NCI-H1694 treated with DMSO at 0.1 percent for 48 hours (cell line): ENCODE results near the gene C1QTNF5.
A peak's percentile ranks its signal among the peaks of the same experiment; 100 is the strongest.

Source experiments
- DNase-seq: peaks from one replicate; lab custom pipeline; 2025; lab: John Stamatoyannopoulos, UW

C1QTNF5 gene

DNA sequence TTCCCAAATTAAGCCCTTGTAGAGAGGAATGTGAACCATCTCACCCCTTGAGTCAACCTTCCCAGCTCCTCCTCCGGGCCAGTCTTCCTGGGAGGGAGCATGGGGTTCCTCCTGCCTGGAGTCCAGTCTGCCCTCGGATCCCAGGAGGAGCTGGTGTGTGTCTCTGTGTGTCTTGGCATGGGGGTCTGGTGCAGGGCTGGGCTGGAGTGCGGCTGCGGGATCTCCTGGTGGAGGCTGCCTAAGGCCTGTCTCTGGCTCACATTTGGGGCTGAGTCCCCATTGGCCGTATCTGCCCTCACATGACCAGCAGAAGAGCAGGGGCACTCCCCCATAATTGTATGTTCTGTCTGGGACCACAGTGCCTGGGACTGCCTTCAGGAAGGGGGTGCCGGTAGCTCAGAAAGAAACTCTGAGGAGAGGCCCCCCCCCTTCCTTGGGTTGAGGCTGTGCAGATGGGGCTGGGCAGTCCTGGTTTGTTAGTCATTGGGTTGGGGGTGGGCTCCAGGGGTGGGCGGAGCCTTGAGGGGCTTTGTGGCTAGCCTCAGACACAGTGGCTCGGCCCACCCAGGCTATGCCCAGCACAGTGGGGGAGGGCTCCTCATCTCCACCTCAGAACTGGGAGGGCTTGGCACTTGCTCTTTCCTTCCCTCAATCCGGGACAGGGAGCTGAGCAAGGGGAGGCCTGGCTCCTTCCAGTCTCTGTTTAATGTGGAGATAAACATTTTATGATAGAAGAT lies 2.9 kb downstream of the C1QTNF5 start:
- no peak for DNase-seq

DNA sequence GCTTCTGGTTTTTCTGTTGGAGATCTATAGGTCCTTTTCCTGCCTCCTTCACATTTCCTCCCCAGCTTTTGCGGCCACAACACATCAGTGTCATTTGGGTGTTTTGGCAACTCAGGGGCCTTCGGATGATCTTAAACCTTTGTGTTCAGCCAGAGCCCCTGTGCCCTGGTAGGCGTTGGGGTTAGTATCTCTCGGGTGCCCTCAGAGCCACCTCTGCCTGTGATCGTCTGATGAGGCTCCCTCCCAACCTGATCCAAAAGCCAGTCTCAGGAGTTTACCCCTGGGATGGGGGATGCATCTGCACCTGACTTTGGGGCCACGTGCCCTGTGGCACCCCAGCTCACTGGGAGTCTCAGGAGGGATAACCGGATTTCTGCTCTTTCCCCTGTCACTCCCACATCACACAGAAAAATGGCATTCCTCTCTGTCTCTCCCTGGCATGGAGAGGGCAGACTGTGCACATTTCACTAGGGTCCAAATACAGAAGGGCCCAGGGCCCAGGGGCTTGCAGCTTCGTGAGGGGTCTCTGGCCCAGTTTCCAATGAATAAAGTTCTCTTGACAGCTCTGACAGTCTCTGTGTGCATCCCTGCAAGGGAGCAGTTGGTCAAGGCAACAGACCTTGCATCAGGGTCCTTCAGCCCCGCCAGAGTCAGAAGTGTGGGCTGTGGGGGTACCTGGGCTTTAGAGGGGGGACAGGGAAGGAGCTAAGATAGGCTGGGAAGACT lies 3.8 kb downstream of the C1QTNF5 start:
- DNase-seq = no peak

DNA sequence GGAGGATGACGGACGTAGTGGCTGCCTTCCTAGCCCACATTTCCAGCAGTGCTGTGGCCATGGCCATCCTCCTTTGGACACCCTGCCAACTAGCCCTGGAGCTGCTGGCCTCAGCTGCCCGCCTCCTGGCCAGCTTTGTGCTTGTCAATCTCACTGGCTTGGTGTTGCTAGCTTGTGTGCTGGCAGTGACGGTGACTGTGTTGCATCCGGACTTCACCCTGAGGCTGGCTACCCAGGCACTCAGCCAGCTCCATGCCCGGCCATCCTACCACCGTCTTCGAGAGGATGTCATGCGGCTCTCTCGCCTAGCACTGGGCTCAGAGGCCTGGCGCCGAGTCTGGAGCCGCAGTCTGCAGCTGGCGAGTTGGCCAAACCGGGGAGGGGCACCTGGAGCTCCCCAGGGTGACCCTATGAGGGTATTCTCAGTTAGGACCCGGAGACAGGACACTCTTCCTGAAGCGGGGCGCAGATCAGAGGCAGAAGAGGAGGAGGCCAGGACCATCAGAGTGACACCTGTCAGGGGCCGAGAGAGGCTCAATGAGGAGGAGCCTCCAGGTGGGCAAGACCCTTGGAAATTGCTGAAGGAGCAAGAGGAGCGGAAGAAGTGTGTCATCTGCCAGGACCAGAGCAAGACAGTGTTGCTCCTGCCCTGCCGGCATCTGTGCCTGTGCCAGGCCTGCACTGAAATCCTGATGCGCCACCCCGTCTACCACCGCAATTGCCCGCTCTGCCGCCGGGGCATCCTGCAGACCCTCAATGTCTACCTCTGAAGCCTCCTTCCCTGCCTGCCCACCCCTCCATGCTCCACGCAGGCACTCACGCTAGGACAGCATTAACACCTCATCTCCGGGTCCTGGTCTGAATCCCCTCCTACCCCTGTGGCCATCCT lies 4.8 kb downstream of the C1QTNF5 start:
- DNase-seq = no peak

DNA sequence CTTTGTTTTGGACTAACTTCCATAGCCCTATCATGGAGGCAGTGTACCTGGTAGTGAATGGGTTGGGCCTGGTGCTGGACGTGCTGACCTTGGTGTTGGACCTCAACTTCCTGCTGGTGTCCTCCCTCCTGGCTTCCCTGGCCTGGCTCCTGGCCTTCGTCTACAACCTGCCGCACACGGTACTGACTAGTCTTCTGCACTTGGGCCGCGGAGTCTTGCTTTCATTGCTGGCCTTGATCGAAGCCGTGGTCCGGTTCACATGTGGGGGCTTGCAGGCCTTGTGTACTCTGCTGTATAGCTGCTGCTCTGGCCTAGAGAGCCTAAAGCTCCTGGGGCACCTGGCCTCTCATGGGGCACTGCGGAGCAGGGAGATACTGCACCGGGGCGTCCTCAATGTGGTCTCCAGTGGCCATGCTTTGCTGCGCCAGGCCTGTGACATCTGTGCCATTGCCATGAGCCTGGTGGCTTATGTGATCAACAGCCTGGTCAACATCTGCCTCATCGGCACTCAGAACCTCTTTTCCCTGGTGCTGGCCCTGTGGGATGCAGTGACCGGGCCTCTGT lies 5.5 kb downstream of the C1QTNF5 start:
- DNase-seq = no peak

DNA sequence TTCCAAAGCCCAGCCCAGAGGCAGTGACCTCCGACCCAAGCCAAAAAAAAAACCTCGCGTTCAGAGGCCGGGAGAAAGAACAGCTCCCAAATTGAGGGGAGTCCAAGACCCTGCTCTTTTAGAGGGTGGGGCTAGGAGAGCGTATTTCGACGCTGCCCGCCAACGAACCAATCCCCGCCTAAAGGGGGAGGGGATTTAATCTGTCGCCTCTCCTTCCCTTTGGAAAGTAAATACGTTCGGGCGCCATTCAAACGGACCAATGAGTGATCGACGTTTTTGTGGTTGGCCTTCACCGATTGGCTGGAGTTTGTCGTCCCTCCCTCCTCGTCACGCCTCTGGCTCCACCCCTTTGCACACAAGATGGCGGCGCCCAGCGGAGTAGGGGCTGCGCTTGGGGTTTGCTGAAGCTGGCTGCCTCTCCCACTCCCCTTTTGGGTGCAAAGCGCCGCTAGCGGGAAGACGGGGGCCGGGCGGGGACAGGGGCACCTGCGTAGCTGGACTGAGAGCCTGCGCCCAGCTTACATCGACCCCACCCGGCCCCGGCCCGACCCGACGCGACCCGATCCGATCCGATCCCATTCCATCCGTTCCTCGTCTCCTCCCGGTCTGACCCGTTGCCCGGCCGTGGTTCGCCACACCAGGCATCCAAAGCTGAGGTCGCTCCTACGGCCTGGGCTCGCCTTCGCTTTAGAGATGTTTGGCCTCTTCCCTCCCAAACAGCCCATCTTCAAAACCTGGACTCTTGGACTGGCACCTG lies 6.3 kb downstream of the C1QTNF5 start, which contains the start of gene RNF26:
Gene RNF26, plus strand, starts transcription at position 354 of the 757 bp plus-strand sequence. CDS start 596 bp downstream, outside the sequence.
- DNase-seq = peak; percentile 89

DNA sequence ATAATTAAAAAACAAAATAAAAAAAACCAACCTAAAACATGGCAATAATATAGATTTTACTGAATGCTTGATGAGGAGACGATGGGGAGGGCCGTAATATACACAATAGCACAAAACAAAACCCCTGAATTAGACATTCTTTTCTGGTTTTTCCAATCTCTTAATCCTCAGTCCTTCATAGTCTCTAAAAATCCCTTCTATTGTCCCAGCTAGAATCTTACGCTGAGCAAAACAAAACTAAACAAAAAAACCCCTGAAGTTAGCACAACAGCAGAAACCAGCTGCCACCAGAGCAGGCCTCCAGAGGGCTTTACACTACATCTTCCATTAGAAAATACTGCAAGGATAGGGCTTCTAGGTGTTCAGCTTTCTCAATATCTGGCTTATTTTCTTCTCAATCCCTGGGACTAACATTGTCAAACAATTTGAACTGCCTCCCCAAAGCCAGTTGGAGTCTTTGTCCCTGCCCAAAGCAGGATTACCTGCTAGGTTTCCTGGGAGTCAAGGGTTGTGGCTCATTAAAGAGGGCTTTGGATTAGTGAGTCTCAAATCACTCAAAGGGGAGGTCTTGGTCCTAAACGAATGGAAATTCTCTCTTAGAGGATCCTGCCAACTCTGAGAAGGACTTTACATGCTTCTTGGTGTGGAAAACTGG lies 8.4 kb downstream of the C1QTNF5 start:
- no peak for DNase-seq

DNA sequence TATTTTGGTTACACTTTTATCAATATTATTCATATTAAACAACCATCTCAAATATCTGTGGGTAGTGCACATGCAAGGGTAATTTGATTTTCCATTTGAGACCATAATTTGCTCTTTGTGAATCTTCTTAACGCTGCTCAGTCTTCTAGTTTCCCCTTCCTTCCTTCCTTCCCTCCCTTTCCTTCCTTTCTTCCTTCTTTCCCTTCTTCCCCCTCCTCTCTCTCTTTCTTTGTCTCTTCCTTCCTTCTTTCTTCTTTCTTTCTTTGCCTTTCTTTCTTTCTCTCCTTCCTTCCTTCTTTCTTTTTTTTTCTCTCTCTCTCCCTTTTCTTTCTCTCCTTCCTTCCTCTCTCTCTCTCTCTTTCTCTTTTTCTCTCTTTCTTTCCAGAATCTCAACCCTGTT lies 10.4 kb downstream of the C1QTNF5 start:
- no peak for DNase-seq

DNA sequence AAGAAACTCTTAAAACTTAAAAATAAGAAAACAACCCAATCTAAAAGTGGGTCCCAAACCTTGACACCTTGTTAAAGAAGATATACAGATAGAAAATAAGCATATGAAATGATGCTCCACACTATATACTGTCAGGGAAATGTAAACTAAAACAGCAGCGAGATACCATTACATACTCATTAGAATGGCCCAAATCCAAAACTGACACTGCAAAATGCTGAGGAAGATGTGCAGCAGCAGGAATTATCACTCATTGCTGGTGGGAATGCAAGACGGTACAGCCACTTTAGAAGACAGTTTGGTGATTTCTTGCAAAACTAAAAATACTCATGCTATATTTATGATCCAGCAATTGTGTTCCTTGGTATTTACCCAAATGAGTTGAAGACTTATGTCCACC lies 11.4 kb downstream of the C1QTNF5 start:
- no peak for DNase-seq

DNA sequence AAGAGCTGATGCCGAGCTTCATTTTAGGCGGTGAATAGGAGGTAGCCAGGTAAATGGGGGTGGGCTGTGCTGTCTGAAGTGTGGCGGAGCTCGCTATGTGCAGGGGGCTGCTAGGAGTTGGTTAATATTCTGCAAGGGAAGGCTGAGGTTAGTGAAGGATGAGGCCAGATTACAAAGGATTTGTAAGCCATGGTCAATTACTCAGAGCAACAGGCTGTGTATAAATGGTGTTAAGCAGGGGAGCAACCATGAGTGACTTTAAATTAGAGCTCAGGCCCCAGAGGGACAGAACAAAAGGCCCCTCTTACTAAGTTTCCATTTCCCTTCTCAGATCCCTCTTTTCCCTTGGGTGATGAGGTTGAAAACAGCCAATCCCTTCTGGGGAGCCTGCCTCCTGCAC lies 16.5 kb downstream of the C1QTNF5 start:
- no peak for DNase-seq

DNA sequence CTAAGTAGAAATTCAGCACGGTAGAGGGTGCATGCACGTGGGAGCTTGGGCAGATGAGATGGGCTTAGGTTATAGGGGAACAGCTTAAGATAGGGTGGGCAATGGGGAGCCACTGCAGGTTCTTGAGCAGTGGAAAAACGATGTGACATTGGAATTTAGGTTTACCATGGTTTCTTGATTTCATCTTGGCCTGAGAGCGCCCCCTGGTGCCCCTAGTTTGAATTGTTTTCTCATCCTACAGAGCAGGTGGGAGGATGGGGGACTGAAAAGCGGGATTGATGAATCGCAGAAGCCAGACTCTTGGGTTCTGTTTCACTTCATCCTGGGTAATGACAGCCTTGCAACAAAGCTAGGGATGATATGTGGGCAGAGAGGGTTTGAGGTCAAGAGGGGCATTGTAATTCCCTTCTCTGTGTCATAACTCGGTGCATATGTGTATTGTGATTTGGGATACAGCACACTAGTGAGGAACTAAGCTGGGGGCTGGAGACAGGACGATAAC lies 17.1 kb downstream of the C1QTNF5 start:
- DNase-seq = peak; percentile 36

DNA sequence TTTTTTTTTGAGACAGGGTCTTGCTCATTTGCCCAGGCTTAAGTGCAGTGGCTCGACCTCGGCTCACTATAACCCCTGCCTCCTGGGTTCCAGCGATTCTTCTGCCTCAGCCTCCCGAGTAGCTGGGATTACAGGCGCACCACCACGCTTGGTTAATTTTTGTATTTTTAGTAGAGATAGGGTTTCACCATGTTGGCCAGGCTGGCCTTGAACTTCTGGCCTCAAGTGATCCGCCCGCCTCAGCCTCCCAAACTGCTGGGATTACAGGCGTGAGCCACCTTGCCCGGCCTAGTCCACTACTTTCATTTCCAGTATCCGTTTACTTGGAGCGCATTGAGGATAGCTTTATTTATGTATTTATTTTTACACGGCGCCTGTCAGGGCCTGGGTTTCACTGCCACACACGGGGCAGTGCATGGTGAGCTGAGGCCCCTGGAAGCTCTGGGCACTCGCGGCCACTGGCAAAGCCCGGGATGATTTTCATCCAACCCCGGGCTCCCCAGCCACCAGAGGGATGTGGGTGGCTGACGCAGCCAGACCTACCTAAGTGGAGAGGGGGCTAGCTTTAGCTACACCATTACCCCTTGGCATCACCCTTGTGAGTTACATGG lies 17.7 kb downstream of the C1QTNF5 start:
- DNase-seq = no peak

DNA sequence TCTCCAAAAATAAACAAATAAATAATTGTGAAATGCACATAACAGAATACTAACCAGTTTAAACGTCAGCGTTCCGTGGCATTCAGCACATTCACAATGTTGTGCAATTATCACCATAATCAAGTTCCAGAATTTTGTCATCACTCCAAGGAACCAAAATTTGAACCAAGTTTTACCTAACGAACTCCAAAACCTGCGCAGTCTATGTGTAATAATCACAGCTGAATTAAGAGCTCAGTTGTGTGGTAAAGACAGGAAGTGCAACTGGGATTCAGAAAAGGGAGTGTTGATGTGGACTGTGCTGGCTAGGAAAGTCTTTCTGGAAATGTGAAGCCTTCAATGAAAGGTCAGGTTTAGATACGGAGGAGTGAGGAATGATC lies 18.3 kb downstream of the C1QTNF5 start:
- no peak for DNase-seq

DNA sequence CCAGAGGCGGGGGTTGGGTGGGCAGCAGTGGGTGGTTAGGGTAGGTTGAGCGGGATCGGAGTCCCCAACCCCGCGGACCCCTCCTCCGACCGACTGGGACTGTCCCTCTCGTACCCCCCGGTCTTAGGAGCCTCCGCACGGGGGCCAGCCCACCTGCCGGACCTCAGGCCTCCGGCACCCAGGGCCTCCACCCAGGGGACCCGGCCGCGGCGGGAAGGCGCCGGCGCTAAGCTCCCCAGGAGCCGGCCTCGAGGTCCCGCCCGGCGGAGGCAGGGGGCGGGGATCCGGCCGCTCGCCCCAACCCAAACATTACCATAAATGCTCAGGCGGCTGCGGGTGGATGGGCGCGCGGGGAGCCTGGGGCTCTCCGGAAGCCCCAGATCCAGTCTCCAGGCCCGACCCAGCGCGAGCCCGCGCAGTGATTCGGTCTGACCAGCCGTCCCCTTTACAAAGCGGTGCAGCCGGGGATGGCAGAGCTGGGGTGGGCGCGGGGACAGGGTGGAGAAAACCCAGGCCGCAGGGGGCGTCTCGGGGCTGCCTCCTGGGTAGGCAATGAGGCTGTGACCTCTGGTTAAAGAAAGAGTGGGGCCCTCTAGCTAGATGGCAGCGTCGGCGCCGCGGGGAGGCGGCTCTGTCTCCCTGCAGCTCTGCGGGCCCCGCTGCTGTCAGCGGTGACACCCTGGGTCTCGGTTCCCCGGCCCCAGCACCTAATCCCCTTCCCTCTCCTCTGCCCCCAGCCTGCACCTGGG lies 19.7 kb downstream of the C1QTNF5 start:
- DNase-seq = no peak

DNA sequence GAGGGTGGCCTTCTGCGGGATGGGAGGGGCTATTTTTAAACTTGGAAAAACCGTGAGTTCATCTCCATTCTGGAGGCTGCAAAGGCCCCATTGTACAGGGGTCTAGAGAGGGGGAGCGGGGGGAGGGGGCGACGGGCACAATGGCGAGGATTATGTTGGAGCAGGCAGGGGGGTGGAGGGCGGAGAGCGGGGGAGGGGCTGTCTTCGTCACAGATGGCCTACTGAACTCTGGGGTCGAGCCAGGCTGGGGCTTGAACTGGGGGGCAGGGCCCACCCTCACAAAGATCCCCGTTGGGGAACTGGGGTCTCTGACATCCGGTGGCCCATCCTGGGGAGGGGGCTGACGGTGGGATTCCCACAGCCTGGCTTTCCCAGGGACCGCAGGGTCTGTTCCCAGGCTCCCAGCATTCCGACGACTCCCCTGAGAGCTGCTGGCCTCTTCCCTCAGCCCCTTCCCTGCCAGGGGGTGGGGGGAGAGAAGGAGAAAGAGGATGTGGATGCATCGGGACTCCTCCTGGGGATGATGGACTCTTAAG lies 20.4 kb downstream of the C1QTNF5 start:
- no peak for DNase-seq

DNA sequence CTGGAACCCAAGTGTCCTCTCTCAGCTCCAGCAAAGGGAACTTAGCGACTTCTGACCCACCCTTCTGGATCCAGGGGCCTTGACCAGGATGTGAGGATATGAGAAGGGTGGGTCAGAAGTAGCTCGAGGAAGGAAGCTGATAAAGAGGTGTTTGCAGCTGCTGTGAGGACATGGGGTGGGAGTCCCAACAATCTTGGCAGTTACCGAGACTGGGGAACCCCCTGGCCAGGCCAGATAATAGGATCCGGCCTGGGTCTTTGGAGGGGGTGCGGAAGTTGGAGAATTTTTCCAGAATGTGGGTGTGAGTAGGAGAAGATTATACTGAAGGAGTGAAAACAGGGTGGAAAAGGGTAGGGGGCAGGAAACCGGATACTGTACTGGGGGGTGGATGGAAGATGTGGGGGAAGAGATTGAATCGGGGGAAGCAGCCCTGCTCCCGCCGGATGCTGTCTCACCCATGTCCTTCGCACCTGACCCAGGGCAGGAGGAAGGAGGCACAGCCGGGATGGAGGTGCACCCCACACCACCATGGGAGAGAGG lies 20.9 kb downstream of the C1QTNF5 start:
- DNase-seq = no peak

DNA sequence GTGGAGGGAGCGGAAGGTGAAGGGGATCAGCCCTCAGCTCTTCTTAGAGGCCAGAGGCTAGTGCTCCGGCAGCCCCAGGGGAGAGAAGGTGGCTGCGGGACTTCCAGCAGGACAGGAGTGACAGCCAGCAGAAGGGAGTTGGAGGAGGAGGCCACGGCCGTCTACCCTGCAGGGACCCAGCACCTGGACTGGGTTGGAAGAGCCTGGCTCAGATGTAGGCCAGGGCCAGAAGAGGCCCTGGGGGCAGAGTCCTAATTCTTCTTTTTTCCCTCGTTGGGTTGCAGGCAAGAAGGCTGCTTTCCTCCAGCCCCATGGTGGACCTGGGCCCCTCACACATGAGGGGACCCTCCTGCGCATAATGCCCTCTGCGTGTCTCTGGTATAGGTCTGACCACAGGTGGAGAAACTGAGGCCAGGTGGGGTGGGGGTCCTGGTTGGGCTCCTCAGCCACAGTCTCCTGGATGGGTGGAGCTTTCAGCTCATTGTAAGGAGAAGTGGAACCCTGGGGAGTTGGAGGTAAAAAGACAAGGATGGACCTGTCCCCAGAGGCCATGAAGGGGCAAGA lies 21.5 kb downstream of the C1QTNF5 start:
- no peak for DNase-seq

DNA sequence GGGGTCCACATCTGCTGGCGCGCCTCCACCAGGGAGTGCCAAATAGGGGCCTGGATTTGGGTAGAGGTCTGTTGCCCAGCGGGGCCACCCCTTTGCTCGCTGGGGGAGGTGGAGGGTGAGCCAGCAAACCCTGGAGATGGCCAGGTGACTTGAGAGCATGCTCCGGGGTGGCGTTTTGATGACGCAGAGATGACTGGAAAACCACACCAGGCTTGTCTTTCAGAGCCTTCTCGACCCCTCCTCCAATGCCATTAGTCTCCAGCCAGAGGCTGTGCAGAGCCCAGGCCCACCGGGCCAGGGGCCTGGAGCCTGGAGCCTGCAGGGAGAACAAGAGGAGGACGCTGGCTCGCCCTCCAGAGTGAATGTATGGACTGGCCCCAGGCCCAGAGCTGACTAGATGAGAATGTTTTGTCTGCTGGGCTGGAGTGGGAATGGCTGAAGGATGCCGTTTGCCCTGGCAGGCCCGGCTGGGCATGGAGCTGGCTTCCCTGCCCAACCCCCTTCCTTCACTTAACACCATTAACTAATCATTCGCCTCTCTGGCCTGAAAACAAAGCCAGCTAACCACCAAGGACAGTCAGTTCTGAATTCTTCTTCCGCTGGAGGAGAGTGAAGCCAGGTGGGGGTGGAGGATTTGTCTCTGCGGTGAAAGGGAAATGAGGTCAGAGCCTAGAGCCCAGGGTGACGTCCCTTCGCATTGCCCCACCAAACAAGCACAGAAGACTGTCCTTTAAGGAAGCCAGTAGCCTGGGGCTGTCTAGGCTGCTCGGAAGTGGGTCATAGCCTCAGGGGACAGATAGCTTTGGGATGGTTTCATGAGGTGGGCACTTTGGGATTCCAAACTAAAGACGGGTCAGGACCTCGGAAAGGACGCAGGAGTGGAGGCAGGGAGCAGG lies 22.2 kb downstream of the C1QTNF5 start:
- no peak for DNase-seq
